Heart right ventricle (tissue), 16 donors: Measurements from ENCODE around the gene GOLGA6C. TPM values are rescaled to one million over a fixed set of nuclear protein-coding genes. Genes with fewer than 3 reads are reported as not detected.
"Not testable (repeated sequence)": the region's sequence is repeated elsewhere in the genome, so short reads cannot be mapped to it uniquely, and the experiment has no call there.

Source experiments
- ATAC-seq, 8 donors: fragments of 200-7000 bp; cut with Tn5 transposase; one replicate each; pipeline ENCODE4 v1.9.1; 2020; ENCODE audit warnings: mild to moderate bottlenecking in 8 of 8, moderate library complexity in 8 of 8, moderate number of reproducible peaks in 1 of 8
- DNase-seq, 2 donors: peaks; one replicate each; pipeline ENCODE4 v3.0.0-alpha.2; 2020
- H3K27ac ChIP-seq, 10 donors: fragments of 200-600 bp; sonication (generic) in 2 of 10; one replicate each; pipeline versions ENCODE4 v1.5.0 to v1.8.0; 2020 to 2022; ENCODE audit warnings: mild to moderate bottlenecking in 3 of 10
- H3K27me3 ChIP-seq, 7 donors: fragments of 200-600 bp; one replicate each; pipeline ENCODE4 v1.8.0; 2021 to 2022; ENCODE audit warnings: mild to moderate bottlenecking in 2 of 7
- H3K36me3 ChIP-seq, 9 donors: fragments of 200-600 bp; sonication (generic) in 1 of 9; one replicate each; pipeline versions ENCODE4 v1.5.0 to v1.8.0; 2020 to 2022; ENCODE audit warnings: mild to moderate bottlenecking in 2 of 9
- H3K4me1 ChIP-seq, 9 donors: fragments of 200-600 bp; sonication (generic) in 1 of 9; one replicate each; pipeline versions ENCODE4 v1.5.0 to v1.8.0; 2020 to 2022; ENCODE audit warnings: mild to moderate bottlenecking in 4 of 9
- H3K4me3 ChIP-seq, 10 donors: fragments of 200-600 bp; sonication (generic) in 2 of 10; one replicate each; pipeline versions ENCODE4 v1.5.0 to v1.8.0; 2020 to 2022; ENCODE audit warnings: mild to moderate bottlenecking in 7 of 10, moderate library complexity in 2 of 10
- H3K9me3 ChIP-seq, 11 donors: fragments of 200-600 bp in 10 of 11; sonication (generic) in 2 of 11; one replicate each; pipeline versions ENCODE4 v1.5.0 to v1.8.0; 2013 to 2022; ENCODE audit warnings: mild to moderate bottlenecking in 2 of 11, control low read depth in 1 of 11, moderate library complexity in 1 of 11
- WGBS, 2 donors: extraction: QIAGEN DNeasy Blood & Tissue Kit; methylation state at CpG; one replicate each; pipeline ENCODE4 v1.1.7; 2013; ENCODE audit warnings: inconsistent platforms in 1 of 2; 5-methylcytosine and 5-hydroxymethylcytosine counted together
- intact Hi-C, 10 donors: fragments of 100-400 bp; cut with DNase I; formaldehyde crosslinking; loops; one replicate each; pipeline versions ENCODE4 v1.11.1 to v1.14.2; 2022
- polyA plus RNA-seq, 2 donors: library from polyadenylated mRNA; stranded (reverse); fragments of 200-250 nt; gene quantifications; one replicate each; pipeline ENCODE4 v1.2.3, GENCODE V29; 2013
- total RNA-seq, 10 donors: library from RNA; stranded (reverse); fragmentation: NEBNext Ultra II Directional in 3 of 10; extraction: Animal tissue kit (Norgen Biotek cat#: 25700) in 3 of 10; gene quantifications; one replicate each; pipeline versions ENCODE4 v1.2.1 to v1.2.4, GENCODE V29; 2021 to 2023
- TF ChIP-seq, protein P1 (sequence below), 9 donors: fragments of 200-600 bp; sonication (generic) in 2 of 9; IDR thresholded peaks; one replicate each; pipeline versions ENCODE4 v1.5.0 to v1.8.0; 2021 to 2022; ENCODE audit warnings: antibody characterized with exemption in 9 of 9, mild to moderate bottlenecking in 5 of 9, moderate library complexity in 1 of 9
- donor health status: Arrhythmogenic right ventricular cardiomyopathy.
- donor health status: ischemic (EF 13 %, LVEDD 7.1; RV severe dilation, severe dysfunction).
- donor health status: healthy with polysubstance abuse.
- donor health status: DM: no; HTN: yes; CAD: no.
- donor health status: DM: no; HTN: no; CAD: no.
- donor health status: ischemic (EF 25% LVEDD 6.9; RV normal size, moderate dysfunction).
- donor health status: ischemic (EF 25% LVEDD 5.7; RV mildly dilated, moderate dysfunction).
- donor health status: healthy.
- donor health status: DM: yes; HTN: yes; CAD: no.
- donor health status: Ischemic cardiomyopathy.
- donor health status: ischemic (EF 35%, LVEDD 5.7; RV mildly dilated, moderate dysfunction).
- donor health status: nonischemic (EF 11% LVEDD 7.7; RV severe dilation, severe dysfunction).
- donor health status: DM: yes; HTN: yes; CAD: no.
- donor health status: PGD.
- donor health status: ischemic (EF 29% LVEDD 5.4; RV normal size, mild dysfunction).
- donor health status: nonischemic (EF 23%, LVEDD 6.1; RV moderate dilation, normal function).

The GOLGA6C gene
- total and polyA plus RNA-seq, 12 donors = not detected

GRCh38 chr15:75274509-75275107 lies 16.5 kb downstream of the GOLGA6C start:
- H3K4me3 ChIP-seq, intact Hi-C loops, H3K27ac ChIP-seq, H3K36me3 ChIP-seq, H3K9me3 ChIP-seq, H3K4me1 ChIP-seq, H3K27me3 ChIP-seq: not testable (repeated sequence)
- DNase-seq (peak; percentile 62 to 83), ATAC-seq (peak; percentile 80 to 95 (median 90))
- TF ChIP-seq, protein P1, sequence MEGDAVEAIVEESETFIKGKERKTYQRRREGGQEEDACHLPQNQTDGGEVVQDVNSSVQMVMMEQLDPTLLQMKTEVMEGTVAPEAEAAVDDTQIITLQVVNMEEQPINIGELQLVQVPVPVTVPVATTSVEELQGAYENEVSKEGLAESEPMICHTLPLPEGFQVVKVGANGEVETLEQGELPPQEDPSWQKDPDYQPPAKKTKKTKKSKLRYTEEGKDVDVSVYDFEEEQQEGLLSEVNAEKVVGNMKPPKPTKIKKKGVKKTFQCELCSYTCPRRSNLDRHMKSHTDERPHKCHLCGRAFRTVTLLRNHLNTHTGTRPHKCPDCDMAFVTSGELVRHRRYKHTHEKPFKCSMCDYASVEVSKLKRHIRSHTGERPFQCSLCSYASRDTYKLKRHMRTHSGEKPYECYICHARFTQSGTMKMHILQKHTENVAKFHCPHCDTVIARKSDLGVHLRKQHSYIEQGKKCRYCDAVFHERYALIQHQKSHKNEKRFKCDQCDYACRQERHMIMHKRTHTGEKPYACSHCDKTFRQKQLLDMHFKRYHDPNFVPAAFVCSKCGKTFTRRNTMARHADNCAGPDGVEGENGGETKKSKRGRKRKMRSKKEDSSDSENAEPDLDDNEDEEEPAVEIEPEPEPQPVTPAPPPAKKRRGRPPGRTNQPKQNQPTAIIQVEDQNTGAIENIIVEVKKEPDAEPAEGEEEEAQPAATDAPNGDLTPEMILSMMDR (IDR thresholded peaks at IDR 0.05) = peak; percentile 34 to 72 (median 68)
- 52 to 60% methylated on average over 4 to 5 of the region's 5 CpGs for WGBS, 2 donors

DNA sequence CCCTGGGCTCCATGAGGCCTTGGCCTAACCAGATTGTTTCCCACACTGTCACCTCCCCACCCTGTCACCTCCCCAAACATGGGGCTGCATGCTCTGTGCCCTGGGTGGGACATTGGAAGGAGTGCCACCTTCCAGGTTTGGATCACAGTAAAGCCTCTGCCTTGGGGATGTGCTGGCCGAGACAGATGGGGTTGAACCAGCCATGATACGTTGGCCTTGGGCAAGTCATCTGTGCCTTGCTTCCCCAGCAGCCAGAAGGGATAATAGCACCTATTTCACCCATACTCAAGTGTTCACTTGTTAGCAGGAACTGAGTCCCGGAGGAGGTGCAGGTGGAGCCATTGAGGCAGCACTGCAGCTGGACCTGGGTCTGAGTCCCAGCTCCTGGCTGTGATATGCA lies 17.5 kb downstream of the GOLGA6C start:
- DNase-seq, H3K36me3 ChIP-seq, ATAC-seq, H3K4me1 ChIP-seq, H3K4me3 ChIP-seq, H3K9me3 ChIP-seq, H3K27me3 ChIP-seq, H3K27ac ChIP-seq, intact Hi-C loops: not testable (repeated sequence)
- WGBS, 2 donors = 76 to 81% methylated on average over 3 of the region's 3 CpGs

DNA sequence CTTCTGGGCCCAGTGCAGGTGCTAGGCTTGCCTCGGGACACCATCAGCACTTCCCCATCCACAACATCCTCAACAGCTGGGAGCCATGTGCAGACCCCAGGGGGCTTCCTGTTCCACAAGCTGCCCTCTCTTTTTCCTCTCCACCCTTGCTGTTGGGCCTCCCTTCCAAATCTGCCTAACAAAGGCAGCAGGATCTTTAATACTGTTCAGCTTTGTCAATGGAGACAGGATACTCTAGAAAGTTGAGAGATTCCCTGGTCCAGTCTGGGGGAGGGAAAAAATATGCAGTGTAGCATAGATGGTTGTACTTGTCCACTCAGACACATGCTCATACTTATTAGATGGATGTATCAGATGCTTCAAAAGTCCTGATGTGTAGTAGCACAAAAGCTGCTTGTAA lies 20.4 kb downstream of the GOLGA6C start:
- H3K27me3 ChIP-seq, ATAC-seq, H3K4me3 ChIP-seq, H3K36me3 ChIP-seq, intact Hi-C loops, DNase-seq, H3K27ac ChIP-seq, H3K9me3 ChIP-seq, H3K4me1 ChIP-seq: not testable (repeated sequence)
- WGBS, 2 donors = no CpG with 5 or more reads among the region's 1 CpG

GRCh38 chr15:75282572-75282971 lies 24.4 kb downstream of the GOLGA6C start, which contains the start of gene GOLGA6D:
GOLGA6D (plus strand) TSS chr15:75282835; CDS start chr15:75282876, 41 bp downstream.
- H3K4me1 ChIP-seq, intact Hi-C loops, DNase-seq, H3K4me3 ChIP-seq, H3K36me3 ChIP-seq, H3K27ac ChIP-seq, H3K9me3 ChIP-seq, H3K27me3 ChIP-seq, ATAC-seq: not testable (repeated sequence)
- no CpG with 5 or more reads among the region's 7 CpGs for WGBS, 2 donors

DNA sequence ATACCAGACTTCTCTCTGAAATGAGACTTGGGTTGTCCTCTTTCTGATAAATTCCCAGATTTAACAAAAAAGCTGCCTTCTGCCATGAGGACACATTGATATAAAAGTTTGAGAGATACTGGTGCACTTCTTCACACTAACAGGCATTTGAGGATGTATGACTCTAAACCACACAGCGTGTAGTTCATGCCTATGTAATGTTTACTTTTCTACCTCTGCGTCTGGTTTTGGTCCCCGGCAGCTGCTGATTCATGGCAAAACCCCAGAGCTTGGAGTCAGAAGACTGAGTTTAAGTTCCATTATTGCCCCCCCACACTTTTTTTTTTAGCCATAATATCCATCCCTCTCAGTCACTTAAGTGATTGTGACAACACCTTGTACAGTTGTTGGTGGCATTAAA lies 26.0 kb downstream of the GOLGA6C start:
- H3K27ac ChIP-seq, H3K9me3 ChIP-seq, H3K36me3 ChIP-seq, H3K4me3 ChIP-seq, intact Hi-C loops, H3K27me3 ChIP-seq, ATAC-seq, H3K4me1 ChIP-seq, DNase-seq: not testable (repeated sequence)
- WGBS, 2 donors = no CpG with 5 or more reads among the region's 3 CpGs

GRCh38 chr15:75293660-75294059 lies 35.5 kb downstream of the GOLGA6C start:
- H3K4me3 ChIP-seq, H3K9me3 ChIP-seq, H3K27me3 ChIP-seq, H3K4me1 ChIP-seq, DNase-seq, H3K27ac ChIP-seq, intact Hi-C loops, ATAC-seq, H3K36me3 ChIP-seq: not testable (repeated sequence)
- 76 to 84% methylated on average over 4 to 5 of the region's 18 CpGs for WGBS, 2 donors

GRCh38 chr15:75298541-75299310 lies 40.6 kb downstream of the GOLGA6C start:
- intact Hi-C loops = not testable (repeated sequence)
- WGBS, 2 donors = 83 to 87% methylated on average over 5 to 6 of the region's 13 CpGs
- ATAC-seq = peak; percentile 28 to 85 (median 78)

More at GRCh38 chr15:75298541-75299310, 40.6 kb downstream of the GOLGA6C start:
- not testable (repeated sequence) for H3K27me3 ChIP-seq, H3K36me3 ChIP-seq, H3K4me3 ChIP-seq, H3K9me3 ChIP-seq, H3K27ac ChIP-seq, DNase-seq, H3K4me1 ChIP-seq
